ENCODE results near the gene DTX2.
"Not testable (repeated sequence)": the region's sequence is repeated elsewhere in the genome, so short reads cannot be mapped to it uniquely, and the experiment has no call there.

Gene DTX2

DNA sequence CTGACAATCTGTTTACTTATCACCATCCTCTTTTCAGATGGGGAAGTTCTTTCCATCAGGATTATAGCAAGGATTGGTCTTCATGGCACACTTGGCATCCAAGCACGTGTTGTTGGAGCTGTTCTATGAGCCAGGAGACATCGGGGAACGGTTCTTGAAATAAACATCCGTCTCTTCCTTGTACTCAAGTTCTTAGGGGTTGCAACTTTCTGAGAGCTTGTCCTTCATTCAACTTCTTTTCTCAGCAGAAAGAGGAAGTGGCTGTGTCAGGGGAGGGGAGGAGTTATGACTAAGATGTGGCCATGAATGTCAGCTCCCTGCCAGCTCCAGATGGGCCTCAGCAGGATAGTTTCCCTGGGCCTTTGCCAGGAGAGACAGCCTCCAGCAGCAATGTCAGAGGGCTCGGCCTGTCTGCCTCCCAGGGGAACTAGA lies 15.9 kb upstream of the DTX2 start:
- not testable (repeated sequence) for DNase-seq

DNA sequence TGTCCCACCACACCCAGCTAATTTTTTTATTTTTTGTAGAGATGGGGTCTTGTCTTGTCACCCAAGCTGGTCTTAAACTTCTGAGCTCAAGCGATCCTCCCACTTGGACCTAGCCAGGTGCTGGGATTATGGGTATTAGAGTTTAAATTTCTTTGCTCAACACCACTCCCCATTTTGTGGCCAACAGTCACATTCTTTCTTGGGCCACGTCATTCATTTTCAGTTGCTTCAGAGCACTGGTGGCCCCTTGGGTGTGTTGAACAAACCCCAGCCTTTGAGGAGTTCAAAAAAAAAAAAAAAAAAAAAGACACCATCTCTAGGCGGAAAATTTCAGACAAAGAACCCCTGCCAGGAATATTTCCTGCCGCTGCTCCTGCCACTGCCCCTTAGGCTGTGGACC lies 4.5 kb upstream of the DTX2 start:
- not testable (repeated sequence) for DNase-seq

DNA sequence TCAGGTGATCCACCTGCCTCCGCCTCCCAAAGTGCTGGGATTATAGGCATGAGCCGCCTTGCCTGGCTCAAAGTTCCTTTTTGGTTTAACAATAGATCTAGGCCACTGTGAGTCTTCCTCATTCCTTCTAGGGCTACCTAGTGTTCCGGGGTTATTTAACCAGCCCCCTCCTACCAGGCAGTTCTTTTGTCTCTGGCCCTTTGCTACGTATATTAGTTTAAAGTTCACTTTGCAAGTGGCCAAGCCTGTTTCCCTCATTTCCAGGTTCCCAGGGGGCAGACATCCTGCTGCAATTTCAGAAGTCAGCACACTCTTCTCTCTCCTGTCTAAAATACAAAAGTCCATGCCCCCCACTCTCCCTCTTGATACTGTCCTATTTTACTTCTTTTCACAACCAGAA lies 3.0 kb upstream of the DTX2 start:
- not testable (repeated sequence) for DNase-seq

DNA sequence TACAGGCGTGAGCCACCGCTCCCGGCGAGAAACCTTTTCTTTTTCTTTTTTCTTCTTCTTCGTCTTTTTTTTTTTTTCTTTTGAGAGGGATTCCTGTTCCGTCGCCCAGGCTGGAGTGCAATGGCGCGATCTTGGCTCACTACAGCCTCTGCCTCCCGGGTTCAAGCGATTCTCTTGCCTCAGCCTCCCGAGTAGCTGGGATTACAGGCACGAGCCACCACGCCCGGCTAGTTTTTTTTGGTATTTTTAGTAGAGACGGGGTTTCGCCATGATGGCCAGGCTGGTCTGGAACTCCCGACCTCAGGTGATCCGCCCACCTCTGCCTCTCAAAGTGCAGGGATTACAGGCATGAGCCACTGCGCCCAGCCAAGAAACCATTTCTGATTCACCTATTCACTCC lies 742 bp upstream of the DTX2 start:
- DNase-seq, result not testable (repeated sequence)

DNA sequence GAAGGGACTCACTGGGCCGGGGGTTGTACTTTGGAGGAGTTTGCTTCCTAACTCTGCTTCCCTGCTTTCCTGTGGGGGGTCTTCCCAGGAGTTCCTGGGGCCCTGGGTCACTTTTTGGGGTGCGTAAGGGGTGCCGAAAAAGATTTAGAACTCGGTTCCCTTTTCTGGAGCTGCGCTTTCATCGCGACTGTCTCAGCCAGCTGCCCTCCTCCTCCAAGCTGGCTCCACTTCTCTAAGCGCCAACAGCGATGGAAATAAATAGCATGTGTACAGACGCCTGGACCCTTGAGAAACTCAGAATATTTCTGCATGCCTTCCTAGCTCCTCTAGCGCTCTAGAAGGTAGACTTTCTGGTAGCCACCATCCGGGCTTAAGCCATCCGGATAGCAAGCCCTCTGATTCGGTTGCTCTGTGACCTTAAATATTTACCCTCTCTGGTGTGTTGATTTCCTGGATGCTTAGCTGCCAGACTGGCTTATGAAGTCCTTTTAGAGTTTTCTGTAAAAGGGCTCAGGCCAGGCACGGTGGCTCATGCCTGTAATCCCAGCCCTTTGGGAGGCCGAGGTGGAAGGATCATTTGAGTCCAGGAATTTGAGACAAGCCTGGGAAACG lies 868 bp downstream of the DTX2 start:
- not testable (repeated sequence) for DNase-seq

DNA sequence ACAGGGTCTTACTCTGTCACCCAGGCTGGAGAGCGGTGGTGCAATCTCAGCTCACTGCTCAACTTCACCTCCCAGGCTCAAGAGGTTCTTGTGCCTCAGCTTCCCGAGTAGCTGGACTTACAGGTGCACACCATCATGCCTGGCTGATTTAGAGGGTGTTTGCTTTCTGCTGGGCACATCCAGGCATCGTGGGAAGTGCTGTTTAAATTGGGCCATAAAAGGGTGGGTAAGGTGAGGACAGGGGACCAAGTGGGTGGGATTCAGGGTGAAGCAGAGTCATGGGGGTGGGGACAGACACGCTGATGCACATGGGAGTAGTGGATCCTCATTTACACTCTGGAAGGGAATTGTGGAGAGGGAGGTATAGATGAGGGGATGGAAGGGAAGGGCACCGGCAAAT lies 3.5 kb downstream of the DTX2 start:
- not testable (repeated sequence) for DNase-seq

DNA sequence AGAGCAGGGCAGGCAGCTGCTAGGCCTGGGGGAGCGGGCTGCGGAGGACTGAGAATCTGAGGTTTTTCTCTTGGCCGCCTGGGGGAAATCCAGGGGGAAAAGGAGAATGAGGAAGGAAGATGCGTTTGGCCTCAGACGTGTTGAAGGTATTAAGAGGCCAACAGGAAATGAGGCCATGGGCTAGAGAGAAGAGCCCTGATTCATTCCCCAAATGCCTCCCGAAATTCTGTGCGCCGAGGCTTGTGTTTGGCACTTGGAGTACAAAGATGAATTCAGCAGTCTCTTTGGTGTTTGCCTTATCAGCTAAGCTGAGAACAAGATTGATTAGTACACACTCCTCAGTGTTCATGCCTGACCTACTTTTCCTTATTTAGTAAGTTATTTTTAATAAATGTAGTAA lies 4.4 kb downstream of the DTX2 start:
- DNase-seq, result not testable (repeated sequence)

DNA sequence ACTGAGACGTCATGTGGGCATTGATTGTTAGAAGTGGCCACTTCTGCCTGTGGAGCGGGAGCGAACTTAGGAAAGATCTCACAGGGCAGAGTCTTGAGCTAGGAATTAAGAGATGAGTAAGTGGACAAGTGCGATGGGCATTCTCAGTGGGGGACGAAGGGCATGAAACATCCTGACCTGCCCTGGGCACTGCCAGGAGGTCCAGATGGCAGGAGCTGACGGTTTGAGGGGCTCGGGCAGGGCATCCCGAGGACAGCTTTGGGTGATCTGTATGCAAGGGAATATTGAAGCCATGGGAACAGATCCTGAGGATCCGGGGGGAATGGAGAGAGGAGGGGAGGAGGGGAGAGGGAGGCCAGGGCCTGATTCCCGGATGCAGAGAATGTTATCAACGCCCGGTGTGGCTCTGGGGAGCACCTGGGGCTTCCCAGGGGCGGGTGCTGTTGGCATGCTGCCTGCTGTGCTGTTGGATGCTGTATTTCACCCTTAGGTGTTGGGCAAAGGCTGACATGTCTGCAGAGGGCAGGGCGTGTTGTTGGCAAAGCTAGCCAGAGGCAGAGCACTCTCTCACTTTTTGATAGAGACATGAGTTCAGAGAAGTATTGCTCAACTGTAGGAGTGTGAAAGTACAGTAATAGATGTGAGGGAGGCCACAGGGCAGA lies 6.4 kb downstream of the DTX2 start:
- not testable (repeated sequence) for DNase-seq

DNA sequence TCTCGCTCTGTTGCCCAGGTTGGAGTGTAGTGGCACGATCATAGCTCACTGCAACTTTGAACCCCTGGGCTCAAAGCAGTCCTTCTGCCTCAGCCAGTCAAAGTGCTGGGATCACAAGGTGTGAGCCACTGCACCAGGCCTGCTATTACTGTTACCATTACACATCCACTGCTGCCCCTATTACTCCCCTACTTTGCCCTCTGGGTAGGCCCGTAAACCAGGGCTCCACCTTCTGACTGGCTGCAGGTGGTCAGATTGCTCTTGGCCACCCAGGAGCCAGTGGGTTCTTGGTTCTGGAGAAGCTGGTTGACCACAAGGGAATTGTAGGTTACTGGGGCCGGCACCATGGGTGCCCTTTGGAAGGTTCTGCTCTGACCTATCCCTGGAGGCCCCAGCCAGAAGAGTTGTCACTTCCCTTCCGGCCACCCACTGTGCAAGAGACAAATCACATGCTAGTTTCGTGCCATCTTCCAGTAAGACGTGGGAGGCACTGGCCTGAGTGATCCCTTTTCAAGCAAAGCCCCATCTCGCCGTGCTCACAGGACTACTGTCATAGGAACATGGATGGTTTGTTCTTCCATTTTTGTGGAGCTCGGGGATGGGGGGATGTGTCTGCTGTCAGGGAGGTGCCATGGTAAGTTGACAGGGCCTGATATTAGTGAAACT lies 10.2 kb downstream of the DTX2 start:
- DNase-seq, result not testable (repeated sequence)

DNA sequence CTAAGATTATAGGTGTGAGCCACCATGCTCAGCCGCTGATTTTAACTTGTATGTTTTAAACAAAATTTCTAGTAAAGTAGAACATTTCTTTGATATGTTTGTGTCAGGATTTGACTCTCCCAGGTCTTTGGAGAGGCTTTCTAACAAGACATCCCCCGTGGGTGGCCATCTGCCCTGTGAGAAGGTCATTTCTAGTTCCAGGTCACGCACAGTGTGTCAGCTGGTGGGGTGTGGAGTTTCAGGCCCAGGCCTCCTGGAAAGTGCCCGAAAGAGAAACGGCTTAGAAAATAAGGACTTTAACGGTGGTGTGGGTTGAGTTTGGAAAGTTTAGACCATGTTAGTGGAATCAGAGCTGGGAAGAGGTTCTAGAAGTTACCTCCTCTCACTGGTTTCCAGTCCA lies 11.6 kb downstream of the DTX2 start:
- DNase-seq, result not testable (repeated sequence)

DNA sequence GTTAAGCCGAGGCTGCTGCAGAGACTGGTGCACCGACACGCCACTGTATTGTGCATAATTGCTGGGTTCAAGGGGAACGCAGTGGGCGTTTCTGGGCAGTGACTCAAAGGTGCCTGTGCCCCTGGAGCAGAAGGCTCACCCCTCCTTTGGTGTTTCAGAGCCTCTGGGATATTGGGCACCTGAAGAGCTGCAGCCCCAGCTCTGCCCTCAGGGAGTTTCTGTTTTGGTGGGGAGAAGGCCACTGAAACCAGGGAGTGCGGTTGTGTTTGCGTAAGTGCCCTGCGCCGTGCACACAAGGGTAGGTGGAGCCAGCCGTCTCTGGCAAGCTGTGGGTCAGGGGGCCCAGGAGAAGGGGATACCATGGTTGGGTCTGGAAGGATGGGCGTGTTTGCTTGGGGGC lies 14.8 kb downstream of the DTX2 start:
- not testable (repeated sequence) for DNase-seq

DNA sequence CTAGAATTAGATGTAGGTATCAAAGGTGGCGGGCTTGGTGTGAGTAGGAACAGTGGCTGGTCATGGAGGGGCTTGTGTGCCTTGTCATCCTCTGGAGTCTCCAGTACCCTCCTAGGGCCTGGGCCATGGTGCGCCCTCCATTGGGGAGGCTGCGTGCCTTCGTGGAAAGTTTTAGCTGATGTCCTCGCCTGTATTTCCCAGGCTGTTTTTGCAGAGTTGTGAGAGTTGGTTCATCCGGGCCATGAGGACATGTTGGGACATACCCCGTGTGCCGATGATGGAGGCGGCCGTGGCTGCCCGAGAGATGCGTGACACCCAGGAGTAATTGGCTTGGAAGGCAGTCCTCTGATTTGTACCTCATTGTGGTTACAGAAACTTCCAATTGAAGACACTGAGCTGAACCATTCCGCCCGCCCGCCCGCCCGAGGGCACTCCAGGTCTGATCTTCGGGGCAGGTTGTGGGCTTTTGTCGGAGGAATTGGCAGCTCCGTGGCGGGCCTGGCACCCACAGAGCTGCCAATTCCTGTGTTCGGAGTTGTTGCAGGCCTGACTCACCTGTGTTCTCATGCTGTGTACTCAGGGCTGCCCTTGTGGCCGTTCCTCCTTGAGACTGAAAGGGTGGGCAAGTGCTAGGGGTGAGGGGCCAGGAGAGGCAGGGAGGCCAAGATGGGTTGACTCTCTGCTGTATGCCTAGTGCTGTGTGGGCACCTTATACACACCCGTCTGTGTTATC lies 15.4 kb downstream of the DTX2 start:
- DNase-seq, result not testable (repeated sequence)

DNA sequence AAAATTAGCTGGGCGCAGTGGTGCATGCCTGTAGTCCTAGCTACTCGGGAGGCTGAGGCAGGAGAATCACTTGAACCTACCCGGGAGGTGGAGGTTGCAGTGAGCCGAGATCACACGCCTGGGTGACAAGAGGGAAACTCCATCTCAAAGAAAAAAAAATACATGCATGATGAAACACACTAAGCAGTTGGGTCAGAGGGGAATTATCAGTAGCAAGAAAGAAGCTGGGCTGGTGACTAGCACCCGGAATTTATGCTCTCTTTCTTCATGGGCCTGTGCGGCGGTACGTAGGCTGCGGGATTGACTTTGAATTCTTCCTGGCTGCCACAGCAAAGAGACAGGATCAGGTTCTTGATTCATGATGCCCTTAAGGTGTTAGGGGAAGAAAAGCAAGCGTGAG lies 18.1 kb downstream of the DTX2 start:
- not testable (repeated sequence) for DNase-seq

DNA sequence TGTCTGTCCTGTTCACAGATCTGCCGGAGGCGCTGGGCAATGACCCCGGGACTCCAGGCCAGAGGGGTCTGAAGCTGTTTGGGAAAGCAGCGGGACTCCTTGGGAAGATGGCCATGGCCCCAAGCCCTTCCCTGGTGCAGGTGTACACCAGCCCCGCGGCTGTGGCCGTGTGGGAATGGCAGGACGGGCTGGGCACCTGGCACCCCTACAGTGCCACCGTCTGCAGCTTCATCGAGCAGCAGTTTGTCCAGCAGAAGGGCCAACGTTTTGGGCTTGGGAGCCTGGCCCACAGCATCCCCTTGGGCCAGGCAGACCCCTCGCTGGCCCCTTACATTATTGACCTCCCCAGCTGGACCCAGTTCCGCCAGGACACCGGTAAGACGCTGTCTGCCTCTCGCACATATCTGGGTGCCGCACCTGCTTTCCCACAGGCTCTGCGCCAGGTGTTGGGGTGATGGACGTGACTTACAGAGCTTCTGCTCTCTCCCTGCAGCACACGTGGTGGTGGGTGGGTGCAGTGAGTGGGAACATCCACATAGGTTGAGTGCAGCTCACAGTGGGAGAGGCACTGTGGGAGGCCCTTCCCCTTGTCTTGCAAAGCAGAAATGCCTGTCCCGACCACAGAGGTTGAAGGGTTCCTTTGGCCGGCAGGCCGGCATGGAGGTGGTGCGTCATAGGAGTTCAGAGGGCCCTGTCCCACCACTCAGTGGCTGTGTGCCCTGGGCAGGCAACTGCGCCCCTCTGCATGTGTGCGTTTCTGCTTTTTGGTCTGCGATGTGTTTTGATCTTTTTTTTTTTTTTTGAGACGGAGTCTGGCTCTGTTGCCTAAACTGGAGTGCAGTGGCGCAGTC lies 19.1 kb downstream of the DTX2 start:
- not testable (repeated sequence) for DNase-seq

DNA sequence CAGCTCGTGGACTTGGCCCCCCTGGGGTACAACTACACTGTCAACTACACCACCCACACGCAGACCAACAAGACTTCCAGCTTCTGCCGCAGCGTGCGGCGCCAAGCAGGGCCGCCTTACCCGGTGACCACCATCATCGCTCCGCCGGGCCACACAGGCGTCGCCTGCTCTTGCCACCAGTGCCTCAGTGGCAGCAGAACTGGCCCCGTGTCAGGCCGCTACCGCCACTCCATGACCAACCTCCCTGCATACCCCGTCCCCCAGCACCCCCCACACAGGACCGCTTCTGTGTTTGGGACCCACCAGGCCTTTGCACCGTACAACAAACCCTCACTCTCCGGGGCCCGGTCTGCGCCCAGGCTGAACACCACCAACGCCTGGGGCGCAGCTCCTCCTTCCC lies 21.2 kb downstream of the DTX2 start:
- DNase-seq, result not testable (repeated sequence)

DNA sequence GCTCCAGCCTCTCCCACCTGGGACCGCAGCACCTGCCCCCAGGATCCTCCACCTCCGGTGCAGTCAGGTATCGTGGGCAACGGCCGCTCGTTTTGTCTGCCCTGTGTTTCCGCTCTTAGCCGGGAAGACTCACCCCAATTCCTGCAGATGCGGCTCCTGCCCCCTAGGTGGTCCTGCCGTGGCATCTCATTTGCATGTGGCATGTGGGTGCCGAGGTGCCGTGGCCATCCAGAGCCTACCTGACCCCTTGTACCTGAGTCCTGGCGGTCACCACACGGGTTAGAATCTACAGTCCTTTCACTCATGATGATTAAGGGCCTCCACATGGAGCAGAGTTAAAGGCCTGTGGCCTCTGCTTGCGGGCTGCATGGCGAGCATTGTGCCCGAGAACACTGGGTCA lies 21.6 kb downstream of the DTX2 start:
- not testable (repeated sequence) for DNase-seq

DNA sequence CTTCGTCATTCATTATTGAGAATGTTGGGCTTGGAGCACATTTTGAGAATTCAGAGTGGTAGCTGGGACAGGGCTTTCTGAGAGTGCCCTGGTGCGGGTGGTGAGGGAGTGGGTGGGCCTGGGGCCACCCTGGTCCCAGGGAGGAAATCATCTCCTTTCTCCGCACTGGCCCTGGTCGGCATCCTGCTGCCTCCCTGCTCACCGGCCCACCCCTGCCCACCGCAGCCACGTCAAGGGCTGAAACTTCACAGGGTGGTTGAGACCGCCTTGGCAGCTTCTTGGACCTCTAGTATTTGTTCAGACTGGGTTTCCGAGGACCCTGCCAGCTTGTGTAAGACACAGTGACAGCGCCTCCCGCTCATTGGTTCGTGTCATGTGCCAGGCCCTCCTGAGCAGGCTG lies 22.9 kb downstream of the DTX2 start:
- DNase-seq, result not testable (repeated sequence)

DNA sequence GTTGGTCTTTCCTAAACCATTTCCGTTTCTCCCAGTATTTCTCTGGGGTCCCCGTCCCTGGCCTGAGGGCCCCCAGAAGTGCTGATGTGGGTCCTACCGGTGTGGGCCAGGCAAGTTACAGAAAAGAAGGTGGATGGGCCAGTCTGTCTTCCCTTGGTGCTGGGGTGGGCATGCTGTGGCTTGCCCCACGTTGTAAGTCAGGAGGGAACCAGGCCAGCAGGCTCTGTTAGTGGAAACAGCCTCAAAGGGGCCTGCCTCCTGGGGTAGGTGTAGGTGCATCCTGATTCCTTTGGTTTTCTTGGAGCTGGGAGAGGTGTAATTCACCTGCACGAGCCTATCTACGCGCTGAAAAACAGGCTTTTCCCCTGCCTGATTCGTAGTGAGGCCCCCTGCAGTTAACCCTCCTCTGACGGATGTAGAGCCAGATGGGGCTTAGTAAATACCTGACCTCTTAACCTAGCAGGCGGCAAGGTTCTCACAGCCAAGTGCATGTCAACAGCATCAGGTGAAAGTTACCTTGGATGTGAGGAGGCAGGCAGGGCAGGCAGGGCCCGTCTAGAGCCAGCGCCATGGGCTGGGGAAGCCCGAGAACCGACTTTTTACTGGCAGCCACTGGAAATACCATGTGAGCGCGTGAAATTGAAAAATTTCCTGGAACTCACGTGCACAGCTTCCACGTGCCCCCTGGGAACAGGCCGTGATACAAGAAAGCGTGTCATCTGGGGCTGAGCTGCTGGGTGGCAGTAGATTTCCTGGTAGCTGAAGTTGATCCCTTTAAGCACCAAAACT lies 24.5 kb downstream of the DTX2 start:
- DNase-seq, result not testable (repeated sequence)

DNA sequence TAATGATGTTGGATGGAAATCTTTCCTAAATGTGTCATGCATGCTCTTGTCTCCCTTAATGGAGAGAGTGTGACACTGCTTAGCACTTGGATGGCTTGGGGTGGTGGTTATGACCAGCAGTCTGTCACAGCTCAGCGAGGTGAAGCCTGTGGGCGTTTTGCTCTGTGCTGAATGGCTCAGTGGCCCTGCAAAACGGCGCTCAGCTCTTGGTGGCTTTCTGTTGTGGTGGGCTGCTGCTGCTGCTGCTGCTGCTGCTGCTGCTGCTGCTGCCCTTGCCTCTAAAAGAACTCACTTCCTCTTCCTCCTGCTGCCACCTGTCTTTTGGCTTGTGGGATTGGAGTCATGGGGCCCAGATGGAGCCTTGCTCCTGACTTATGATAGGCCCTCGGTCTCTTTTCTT lies 25.1 kb downstream of the DTX2 start:
- DNase-seq, result not testable (repeated sequence)

DNA sequence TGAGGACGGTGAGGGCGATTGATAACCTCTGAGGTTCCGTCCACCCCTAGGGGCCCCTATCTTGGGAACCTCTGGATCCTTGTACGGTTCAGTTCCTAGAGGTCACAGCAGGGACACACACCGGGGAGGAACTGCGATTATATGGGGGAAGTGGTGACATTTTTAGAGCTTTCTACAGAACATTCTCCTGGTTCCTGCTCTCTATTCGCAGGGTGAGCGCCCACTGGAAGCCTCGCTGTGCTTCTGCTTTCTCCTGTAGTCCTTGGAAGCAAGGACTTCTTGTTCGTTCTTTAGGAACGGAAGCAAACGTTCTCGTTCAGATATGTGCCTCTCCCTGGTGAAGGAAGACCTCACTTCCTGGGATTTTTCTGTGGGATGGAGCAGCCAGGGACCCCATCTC lies 26.5 kb downstream of the DTX2 start:
- DNase-seq, result not testable (repeated sequence)

DNA sequence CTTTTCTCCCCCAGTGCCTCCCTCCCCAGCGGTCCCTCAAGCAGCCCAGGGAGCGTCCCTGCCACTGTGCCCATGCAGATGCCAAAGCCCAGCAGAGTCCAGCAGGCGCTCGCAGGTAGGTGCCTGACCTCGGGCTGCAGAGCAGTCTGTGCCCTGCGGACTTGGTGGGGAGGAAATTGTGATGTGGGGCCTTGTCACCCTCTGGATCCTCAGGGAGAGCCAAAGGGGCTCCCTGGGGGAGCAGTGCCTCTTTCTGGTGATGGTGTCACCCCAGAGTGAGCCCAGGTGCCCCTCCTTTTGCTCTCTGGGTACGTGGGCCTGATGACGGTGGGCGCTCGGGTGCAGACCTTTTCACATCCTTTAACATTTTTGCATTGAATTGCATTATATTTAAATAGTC lies 30.6 kb downstream of the DTX2 start:
- DNase-seq, result not testable (repeated sequence)

DNA sequence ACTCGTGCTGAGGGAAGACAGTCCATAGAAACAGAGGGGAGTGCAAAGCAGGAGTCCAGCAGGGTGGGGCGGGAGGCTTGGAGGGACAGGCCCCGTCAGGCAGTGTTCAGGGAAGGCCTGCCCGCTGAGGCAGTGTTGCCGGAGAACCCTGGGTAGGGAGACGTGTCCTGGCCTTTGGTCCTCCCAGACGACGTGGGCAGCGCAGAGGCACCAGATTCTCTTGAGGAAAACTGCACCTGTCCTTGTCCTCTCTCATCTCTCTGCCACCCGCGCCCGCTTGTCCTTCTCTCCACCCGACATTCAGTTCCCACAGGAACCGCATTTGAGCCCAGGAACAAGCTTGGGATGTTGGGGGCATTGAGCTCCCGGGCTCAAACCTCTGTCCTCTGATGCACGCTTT lies 34.2 kb downstream of the DTX2 start:
- DNase-seq, result not testable (repeated sequence)

Measured in NCI-H2029 (cell line).